IPS-18a (cell line): ENCODE results near the gene CLEC2A.
"Not testable (repeated sequence)": the region's sequence is repeated elsewhere in the genome, so short reads cannot be mapped to it uniquely, and the experiment has no call there.

Experiments used
- H3K27ac ChIP-seq: one replicate; pipeline ENCODE4 v1.5.1; 2013; ENCODE audit warnings: low read length
- H3K27me3 ChIP-seq: one replicate; pipeline ENCODE4 v1.6.1; 2013; ENCODE audit warnings: mild to moderate bottlenecking, low read length; ENCODE audit not compliant: control insufficient read depth, insufficient read depth
- H3K36me3 ChIP-seq: one replicate; pipeline ENCODE4 v1.6.1; 2013; ENCODE audit warnings: low read depth, low read length; ENCODE audit not compliant: control insufficient read depth
- H3K4me1 ChIP-seq: one replicate; pipeline ENCODE4 v1.6.1; 2013; ENCODE audit warnings: low read depth, low read length; ENCODE audit not compliant: control insufficient read depth
- H3K4me3 ChIP-seq: one replicate; pipeline ENCODE4 v1.5.1; 2013; ENCODE audit warnings: low read length
- H3K9ac ChIP-seq: one replicate; pipeline ENCODE4 v1.6.1; 2013; ENCODE audit warnings: mild to moderate bottlenecking, low read length, moderate library complexity
- H3K9me3 ChIP-seq: one replicate; pipeline ENCODE4 v1.6.1; 2013; ENCODE audit warnings: low read depth, low read length; ENCODE audit not compliant: control insufficient read depth

The CLEC2A gene

DNA sequence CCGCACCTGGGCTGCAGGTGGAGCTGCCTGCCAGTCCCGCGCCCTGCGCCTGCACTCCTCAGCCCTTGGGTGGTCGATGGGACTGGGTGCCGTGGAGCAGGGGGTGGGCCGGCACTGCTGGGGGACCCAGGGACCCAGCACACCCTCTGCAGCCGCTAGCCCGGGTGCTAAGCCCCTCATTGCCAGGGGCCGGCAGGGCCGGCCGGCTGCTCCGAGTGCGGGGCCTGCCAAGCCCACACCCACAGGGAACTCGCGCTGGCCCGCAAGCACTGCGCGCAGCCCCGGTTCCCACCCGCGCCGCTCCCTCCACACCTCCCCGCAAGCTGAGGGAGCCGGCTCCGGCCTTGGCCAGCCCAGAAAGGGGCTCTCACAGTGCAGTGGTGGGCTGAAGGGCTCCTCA, 56.0 kb downstream of the CLEC2A start:
- not testable (repeated sequence) for H3K27me3 ChIP-seq, H3K4me3 ChIP-seq, H3K9ac ChIP-seq, H3K36me3 ChIP-seq, H3K27ac ChIP-seq, H3K4me1 ChIP-seq, H3K9me3 ChIP-seq

- Histone ChIP-seq H3K4me3 (no peak overlapping the region), H3K4me1 (peaks cover 17% of the 10 kb centered on the region), H3K36me3 (no peaks in the 10 kb centered on the region), H3K27ac (no peak overlapping the region), H3K27me3 (no peaks in the 10 kb centered on the region), H3K9ac (no peak overlapping the region), H3K9me3 (no peaks in the 10 kb centered on the region)
Measured at GRCh38 chr12:9872742-9873141, 59.4 kb downstream of the CLEC2A start.

DNA sequence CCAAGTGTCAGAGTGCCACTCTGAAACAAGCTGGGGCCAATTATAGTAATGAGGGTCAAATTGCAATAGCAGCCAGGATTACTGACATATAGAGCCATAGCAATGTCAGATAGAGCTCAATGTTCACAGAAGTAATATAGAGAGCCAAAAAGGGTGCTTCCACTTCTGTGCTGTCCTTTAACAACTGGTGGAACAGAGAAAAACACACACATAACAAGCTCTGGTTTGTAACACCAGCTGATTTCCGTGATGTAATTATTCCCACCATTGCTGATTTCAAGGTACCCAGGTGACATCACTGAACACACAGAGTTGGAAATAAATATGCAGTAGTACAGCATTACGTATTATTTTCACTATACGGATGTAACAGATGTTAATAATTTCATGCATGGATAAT, 60.0 kb downstream of the CLEC2A start:
- H3K36me3 ChIP-seq = no peaks in the 10 kb centered on the region
- H3K9ac ChIP-seq = no peak overlapping the region
- H3K27ac ChIP-seq = no peak overlapping the region
- no peaks in the 10 kb centered on the region for H3K27me3 ChIP-seq
- H3K9me3 ChIP-seq = no peaks in the 10 kb centered on the region
- peaks cover 17% of the 10 kb centered on the region for H3K4me1 ChIP-seq
- no peak overlapping the region for H3K4me3 ChIP-seq

GRCh38 chr12:9870286-9870866, 61.8 kb downstream of the CLEC2A start:
- Histone ChIP-seq H3K27me3 (no peaks in the 10 kb centered on the region), H3K4me3 (no peak overlapping the region), H3K9ac (no peak overlapping the region), H3K4me1 (peaks cover 17% of the 10 kb centered on the region), H3K9me3 (no peaks in the 10 kb centered on the region), H3K27ac (no peak overlapping the region), H3K36me3 (no peaks in the 10 kb centered on the region)

DNA sequence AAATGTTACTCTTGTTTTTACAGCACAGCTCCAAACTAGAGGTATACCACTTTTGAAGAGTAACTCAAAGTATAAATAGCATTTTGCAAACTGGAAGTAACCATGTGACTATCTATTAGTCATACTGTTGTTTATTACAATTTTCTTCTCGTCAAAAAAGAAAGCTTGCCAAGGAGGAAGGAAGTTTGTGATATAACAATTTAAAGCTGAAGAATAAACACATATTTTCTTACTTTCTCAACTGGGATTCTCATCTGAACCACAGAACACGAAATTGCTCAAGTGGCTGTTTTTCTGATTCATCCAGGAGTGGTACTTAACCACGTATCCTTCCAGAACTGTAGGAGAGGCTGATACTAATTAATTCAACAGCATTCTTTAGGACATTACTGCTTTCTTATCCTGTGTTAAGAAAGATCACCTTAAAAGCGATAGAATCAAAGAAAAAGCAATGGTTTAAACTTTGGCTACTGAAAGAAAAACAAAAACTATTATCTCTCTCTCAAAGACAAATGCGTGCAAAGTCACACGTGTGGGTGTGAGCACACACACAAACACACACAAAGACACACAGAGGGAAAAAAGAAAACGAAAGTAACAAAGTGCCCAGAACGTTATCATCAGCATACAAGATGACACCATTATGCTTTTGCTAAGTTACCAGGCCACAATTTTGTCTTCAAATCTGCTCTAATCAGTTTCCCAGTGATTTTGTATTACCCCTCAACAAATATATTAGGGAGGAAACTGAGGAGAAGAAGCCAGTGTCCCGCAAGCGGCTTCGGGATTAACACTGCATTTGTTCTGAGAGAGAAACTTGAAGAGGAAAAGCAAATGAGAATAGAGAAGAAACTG, 62.6 kb downstream of the CLEC2A start, which contains the start of gene CLEC2B:
TSS of gene CLEC2B (minus strand) at position 48 of the 855 bp plus-strand sequence.
- Histone ChIP-seq H3K4me1 (peaks cover 17% of the 10 kb centered on the region), H3K9me3 (no peaks in the 10 kb centered on the region), H3K4me3 (no peak within 1 kb of the TSS), H3K27me3 (no peaks in the 10 kb centered on the region), H3K9ac (no peak within 1 kb of the TSS), H3K27ac (no peak within 1 kb of the TSS), H3K36me3 (no peaks in the 10 kb centered on the region)

DNA sequence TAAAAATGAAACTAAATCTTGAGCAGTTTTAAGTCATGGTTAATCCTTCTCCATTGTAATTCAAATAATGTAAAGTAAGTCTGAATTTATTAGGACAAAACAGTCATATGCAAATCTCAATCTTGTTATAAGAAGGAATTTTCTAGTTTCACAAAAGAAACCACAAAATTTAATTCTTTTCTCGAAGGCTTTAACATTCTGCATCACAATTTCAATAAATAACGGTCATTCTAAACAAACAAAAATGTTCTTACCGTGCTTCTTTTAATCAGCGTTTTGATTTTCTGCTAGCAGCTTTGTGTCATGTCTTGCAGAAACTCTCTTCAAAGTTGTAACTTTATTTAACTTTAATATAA, 63.2 kb downstream of the CLEC2A start:
- Histone ChIP-seq H3K4me1 (peaks cover 17% of the 10 kb centered on the region), H3K27me3 (no peaks in the 10 kb centered on the region), H3K9me3 (no peaks in the 10 kb centered on the region), H3K9ac (no peak overlapping the region), H3K4me3 (no peak overlapping the region), H3K27ac (no peak overlapping the region), H3K36me3 (no peaks in the 10 kb centered on the region)

- Histone ChIP-seq H3K9me3 (no peaks in the 10 kb centered on the region), H3K27ac (no peak overlapping the region), H3K36me3 (no peaks in the 10 kb centered on the region), H3K27me3 (no peaks in the 10 kb centered on the region), H3K4me1 (peaks cover 17% of the 10 kb centered on the region), H3K9ac (no peak overlapping the region), H3K4me3 (no peak overlapping the region)
Measured at GRCh38 chr12:9868311-9868801, 63.8 kb downstream of the CLEC2A start.

- H3K9me3 ChIP-seq = no peaks in the 10 kb centered on the region
- H3K27ac ChIP-seq = no peak overlapping the region
Measured at GRCh38 chr12:9867531-9867930, 64.6 kb downstream of the CLEC2A start.

DNA sequence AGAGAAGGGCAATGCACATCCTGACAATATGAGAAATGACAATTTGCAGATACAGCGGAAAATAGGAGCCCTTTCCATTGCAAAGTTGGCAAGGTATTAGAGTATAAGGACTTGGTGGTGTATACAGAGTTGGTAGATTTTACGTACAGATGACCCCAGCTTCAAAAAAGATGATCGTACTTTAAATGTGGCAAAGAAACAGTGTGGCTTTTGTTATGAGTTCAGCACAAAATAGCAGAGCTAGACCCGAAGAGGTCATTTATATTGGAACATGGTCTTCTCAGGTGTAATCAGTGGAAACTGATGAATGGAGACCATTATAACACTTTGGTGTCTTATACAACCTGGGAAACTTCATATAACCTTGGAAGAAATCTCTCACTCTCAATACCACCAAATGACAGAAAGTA, 65.3 kb downstream of the CLEC2A start:
- Histone ChIP-seq H3K27ac (no peak overlapping the region), H3K9ac (no peak overlapping the region), H3K36me3 (no peaks in the 10 kb centered on the region), H3K9me3 (no peaks in the 10 kb centered on the region), H3K4me1 (peaks cover 17% of the 10 kb centered on the region), H3K4me3 (no peak overlapping the region), H3K27me3 (no peaks in the 10 kb centered on the region)

More at GRCh38 chr12:9867531-9867930, 64.6 kb downstream of the CLEC2A start:
- Histone ChIP-seq H3K9ac (no peak overlapping the region), H3K4me1 (peaks cover 17% of the 10 kb centered on the region), H3K27me3 (no peaks in the 10 kb centered on the region), H3K36me3 (no peaks in the 10 kb centered on the region), H3K4me3 (no peak overlapping the region)

GRCh38 chr12:9864913-9865675, 67.1 kb downstream of the CLEC2A start:
- no peaks in the 10 kb centered on the region for H3K36me3 ChIP-seq
- no peak overlapping the region for H3K27ac ChIP-seq
- H3K27me3 ChIP-seq = no peaks in the 10 kb centered on the region
- H3K4me1 ChIP-seq = peaks cover 17% of the 10 kb centered on the region
- H3K4me3 ChIP-seq = no peak overlapping the region
- H3K9ac ChIP-seq = no peak overlapping the region
- no peaks in the 10 kb centered on the region for H3K9me3 ChIP-seq
